ENCODE measurements around the gene ADCY1. TPM values are rescaled to one million over a fixed set of nuclear protein-coding genes. Genes with fewer than 3 reads are reported as not detected.

Gene ADCY1
- total RNA-seq, 1 experiment from 2014 or later: 3.1 TPM

- intact Hi-C loops (cut with micrococcal nuclease): no loop called here
- Histone ChIP-seq H3K9me2 (replicated peaks; ENCODE audit: low read length) (no peaks in the 10 kb centered on the region), H3K9ac (ENCODE audit: low read length) (no peak overlapping the region), H3K4me2 (ENCODE audit: low read length) (no peak overlapping the region), H3K27me3 (ENCODE audit: low read length) (no peaks in the 10 kb centered on the region), H3K79me2 (ENCODE audit: low read length) (no peaks in the 10 kb centered on the region), H3F3A (ENCODE audit: low read length, unreplicated experiment) (no peaks in the 10 kb centered on the region), H3K36me3 (ENCODE audit: low read depth, low read length) (no peaks in the 10 kb centered on the region), H3K27ac (ENCODE audit: low read length) (no peak overlapping the region), H4K20me1 (ENCODE audit: low read length) (no peaks in the 10 kb centered on the region), H3K4me3 (ENCODE audit: low read length) (no peak overlapping the region), H3K9me3 (ENCODE audit: low read length) (no peaks in the 10 kb centered on the region), H2AFZ (ENCODE audit: low read length) (no peak overlapping the region), H3K4me1 (ENCODE audit: insufficient read depth, low read length) (no peaks in the 10 kb centered on the region)
- TF ChIP-seq EZH2 (IDR thresholded peaks at IDR 0.05; ENCODE audit: low read length, unreplicated experiment): no peak
- no peak for TF ChIP-seq CTCF (conservative IDR thresholded peaks at IDR 0.05; ENCODE audit: low read depth, low read length)
- no peak for TF ChIP-seq EZH2phosphoT487 (IDR thresholded peaks at IDR 0.05; ENCODE audit: borderline replicate concordance, low read length)
- BruUV-seq (replicated peaks): no TSS peak
- no peak for ATAC-seq
- CTCF ChIA-PET: no interaction called here
- DNase-seq: no peak
- POLR2A ChIA-PET (ENCODE audit: unreplicated experiment): no interaction called here
Measured at GRCh38 chr7:45665172-45665571, 91.0 kb downstream of the ADCY1 start.

- H3K9ac ChIP-seq (ENCODE audit: low read length): no peak overlapping the region
- ChIA-PET POLR2A (ENCODE audit: unreplicated experiment) (no interaction called here), CTCF (no interaction called here)
- no peaks in the 10 kb centered on the region for H3K9me2 ChIP-seq (replicated peaks; ENCODE audit: low read length)
- H3K9me3 ChIP-seq (ENCODE audit: low read length): no peaks in the 10 kb centered on the region
- no peak overlapping the region for H3K27ac ChIP-seq (ENCODE audit: low read length)
- no peak overlapping the region for H3K4me2 ChIP-seq (ENCODE audit: low read length)
- no peak overlapping the region for H2AFZ ChIP-seq (ENCODE audit: low read length)
- no peaks in the 10 kb centered on the region for H4K20me1 ChIP-seq (ENCODE audit: low read length)
- TF ChIP-seq EZH2 (IDR thresholded peaks at IDR 0.05; ENCODE audit: low read length, unreplicated experiment) (no peak), CTCF (conservative IDR thresholded peaks at IDR 0.05; ENCODE audit: low read depth, low read length) (no peak), EZH2phosphoT487 (IDR thresholded peaks at IDR 0.05; ENCODE audit: borderline replicate concordance, low read length) (no peak)
- no peaks in the 10 kb centered on the region for H3F3A ChIP-seq (ENCODE audit: low read length, unreplicated experiment)
- no TSS peak for BruUV-seq (replicated peaks)
- H3K27me3 ChIP-seq (ENCODE audit: low read length): no peaks in the 10 kb centered on the region
- intact Hi-C loops (cut with micrococcal nuclease): no loop called here
- no peak overlapping the region for H3K4me3 ChIP-seq (ENCODE audit: low read length)
- H3K79me2 ChIP-seq (ENCODE audit: low read length): no peaks in the 10 kb centered on the region
- ATAC-seq (no peak), DNase-seq (no peak)
- H3K4me1 ChIP-seq (ENCODE audit: insufficient read depth, low read length): no peaks in the 10 kb centered on the region
- no peaks in the 10 kb centered on the region for H3K36me3 ChIP-seq (ENCODE audit: low read depth, low read length)
Measured at GRCh38 chr7:45670227-45670626, 96.1 kb downstream of the ADCY1 start.

- TF ChIP-seq EZH2phosphoT487 (IDR thresholded peaks at IDR 0.05; ENCODE audit: borderline replicate concordance, low read length) (no peak), EZH2 (IDR thresholded peaks at IDR 0.05; ENCODE audit: low read length, unreplicated experiment) (no peak), CTCF (conservative IDR thresholded peaks at IDR 0.05; ENCODE audit: low read depth, low read length) (no peak)
- no peaks in the 10 kb centered on the region for H4K20me1 ChIP-seq (ENCODE audit: low read length)
- no peaks in the 10 kb centered on the region for H3F3A ChIP-seq (ENCODE audit: low read length, unreplicated experiment)
- ChIA-PET POLR2A (ENCODE audit: unreplicated experiment) (no interaction called here), CTCF (no interaction called here)
- no peaks in the 10 kb centered on the region for H3K9me3 ChIP-seq (ENCODE audit: low read length)
- no peaks in the 10 kb centered on the region for H3K36me3 ChIP-seq (ENCODE audit: low read depth, low read length)
- no peaks in the 10 kb centered on the region for H3K9me2 ChIP-seq (replicated peaks; ENCODE audit: low read length)
- H3K4me1 ChIP-seq (ENCODE audit: insufficient read depth, low read length): no peaks in the 10 kb centered on the region
- no peak overlapping the region for H3K4me2 ChIP-seq (ENCODE audit: low read length)
- no peak overlapping the region for H3K4me3 ChIP-seq (ENCODE audit: low read length)
- ATAC-seq (no peak), DNase-seq (no peak)
- H3K9ac ChIP-seq (ENCODE audit: low read length): no peak overlapping the region
- H2AFZ ChIP-seq (ENCODE audit: low read length): no peak overlapping the region
- no TSS peak for BruUV-seq (replicated peaks)
- intact Hi-C loops (cut with micrococcal nuclease): no loop called here
- no peak overlapping the region for H3K27ac ChIP-seq (ENCODE audit: low read length)
- H3K79me2 ChIP-seq (ENCODE audit: low read length): no peaks in the 10 kb centered on the region
- H3K27me3 ChIP-seq (ENCODE audit: low read length): 0 out of 2 replicates have a peak, but pooled peaks cover 2% of the 10 kb centered on the region
Measured at GRCh38 chr7:45670717-45671116, 96.5 kb downstream of the ADCY1 start.

Measured in PC-3 (cell line).